Right lung (tissue), 5 donors: ENCODE measurements around the gene GLE1. TPM values are rescaled to one million over a fixed set of nuclear protein-coding genes. Genes with fewer than 3 reads are reported as not detected.
"Not testable (repeated sequence)": the region's sequence is repeated elsewhere in the genome, so short reads cannot be mapped to it uniquely, and the experiment has no call there.

ENCODE experiments used
- DNase-seq, 2 donors: peaks; one replicate each; pipeline ENCODE4 v3.0.0-alpha.2; 2013
- polyA plus RNA-seq, 5 donors: library from polyadenylated mRNA; unstranded; fragments of 120-200 nt; gene quantifications; one replicate each; pipeline versions ENCODE4 v1.2.1 to v1.2.3, GENCODE V29; 2013; ENCODE audit warnings: inconsistent platforms in 1 of 5, low replicate concordance in 1 of 5; ENCODE audit not compliant: insufficient read length in 5 of 5, insufficient read depth in 1 of 5

The GLE1 gene
- polyA plus RNA-seq, 5 donors, result 26.3 to 30.6 (median 30.0) TPM

DNA sequence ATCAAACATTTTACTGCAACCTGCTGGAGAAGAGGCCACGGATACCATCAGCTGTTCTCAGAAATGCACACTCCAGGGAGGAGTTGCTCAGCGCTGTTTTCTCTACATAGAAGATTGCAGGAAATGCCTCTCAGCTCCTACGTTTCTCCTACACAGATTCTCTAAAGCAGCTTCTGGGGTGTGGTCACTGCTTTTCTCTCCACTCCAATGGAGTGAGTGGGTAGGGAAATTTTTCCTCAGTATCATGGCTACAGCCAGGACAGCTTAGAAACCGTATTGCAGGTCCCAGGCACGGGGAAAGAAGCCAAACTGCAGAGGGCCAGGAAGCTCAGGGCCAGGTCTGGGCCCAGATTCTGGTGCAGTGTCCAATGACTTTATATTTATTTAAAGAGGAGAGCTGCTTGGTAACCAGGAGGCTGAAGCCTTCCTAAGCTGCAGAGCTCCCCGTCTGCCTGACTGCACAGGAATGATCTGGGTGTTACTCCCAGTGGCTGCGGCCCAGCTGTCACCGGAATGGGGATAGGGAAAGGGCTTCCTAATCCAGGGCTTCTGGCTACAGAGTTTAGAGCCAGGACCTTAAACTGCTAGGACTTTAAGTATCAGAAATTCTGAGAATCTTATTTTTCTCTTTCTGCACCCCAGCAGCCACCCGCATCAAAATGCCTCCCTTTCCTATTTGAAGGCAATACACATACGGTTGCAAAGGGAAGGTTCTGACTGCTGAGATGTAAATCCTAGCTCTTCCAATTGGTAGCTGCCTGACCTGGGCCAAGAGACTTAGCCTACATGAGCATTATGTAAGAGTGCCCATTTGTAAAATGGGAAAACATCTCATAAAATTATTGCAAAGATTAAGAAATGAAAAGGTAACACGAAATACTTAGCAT lies 46.5 kb downstream of the GLE1 start:
- DNase-seq, result no peak

- no peak for DNase-seq
These were observed 47.2 kb downstream of the GLE1 start for GRCh38 chr9:128551657-128552152.

DNA sequence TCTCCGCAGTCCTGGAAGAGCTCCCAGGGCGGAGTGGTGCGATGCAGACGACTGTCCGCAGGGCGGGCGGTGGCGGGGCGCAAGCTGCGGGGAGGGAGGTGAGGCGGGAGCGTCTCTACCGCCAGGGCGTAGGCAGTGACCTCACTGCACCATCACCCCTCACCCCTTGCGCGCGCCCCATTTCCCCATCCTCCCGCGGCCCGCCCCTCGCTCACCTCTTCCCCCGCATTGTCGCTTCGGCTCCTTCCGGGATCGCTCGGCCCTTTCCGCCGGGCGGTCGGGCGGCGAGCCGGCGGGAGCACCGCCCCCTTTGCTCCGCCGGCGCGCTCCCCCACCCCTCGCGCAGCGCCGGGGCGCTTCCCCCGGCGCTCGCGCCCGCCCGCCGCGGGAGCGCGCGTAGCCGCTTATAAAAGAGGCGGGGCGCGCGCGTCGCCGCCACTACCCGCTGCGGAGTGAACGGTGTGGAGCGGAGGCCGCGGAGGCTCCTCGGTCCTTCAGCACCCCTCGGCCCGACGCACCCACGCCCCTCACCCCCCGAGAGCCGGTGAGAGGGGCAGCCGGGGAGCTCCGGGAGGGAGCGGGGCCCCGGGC lies 47.7 kb downstream of the GLE1 start, which contains the start of gene SPTAN1:
Gene SPTAN1 (plus strand): TSS at position 435 of the 591 bp plus-strand sequence. CDS start 14,154 bp downstream, outside the sequence.
- peak; percentile 93 to 94 for DNase-seq

- DNase-seq, result peak; percentile 47 to 48
These were observed 48.4 kb downstream of the GLE1 start for GRCh38 chr9:128552744-128553440.

- peak; percentile 61 to 73 for DNase-seq
These were observed 49.2 kb downstream of the GLE1 start for GRCh38 chr9:128553728-128554127.

GRCh38 chr9:128554155-128554862 lies 49.8 kb downstream of the GLE1 start:
- DNase-seq, result peak; percentile 36 to 53

DNA sequence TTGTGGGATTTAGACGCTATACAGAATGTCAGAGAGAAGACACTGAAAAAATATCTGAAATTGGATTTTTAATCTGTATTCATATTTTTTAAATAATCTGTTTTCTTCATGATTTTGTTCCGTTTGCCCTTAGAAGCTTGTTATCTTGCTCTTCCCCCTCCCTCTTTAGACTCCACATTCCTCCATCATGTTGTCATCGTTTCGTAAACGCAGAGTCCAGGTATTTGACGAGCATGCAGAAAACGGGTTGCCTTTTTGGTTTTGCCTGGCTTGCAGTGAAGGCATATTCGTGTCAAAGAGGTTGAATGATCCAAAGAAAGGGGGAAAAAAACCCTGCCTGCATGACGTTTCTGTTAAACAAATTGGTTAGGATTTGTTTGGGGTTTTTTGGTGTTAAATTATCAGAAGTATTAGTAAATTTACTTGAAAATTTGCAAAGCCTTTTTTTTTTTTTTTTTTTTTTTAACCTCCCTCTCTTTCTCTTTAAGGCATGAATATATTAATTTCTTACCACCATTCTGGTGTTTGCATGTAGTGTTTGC lies 50.7 kb downstream of the GLE1 start:
- DNase-seq, result peak in 1 of 2 donors; percentile 25

DNA sequence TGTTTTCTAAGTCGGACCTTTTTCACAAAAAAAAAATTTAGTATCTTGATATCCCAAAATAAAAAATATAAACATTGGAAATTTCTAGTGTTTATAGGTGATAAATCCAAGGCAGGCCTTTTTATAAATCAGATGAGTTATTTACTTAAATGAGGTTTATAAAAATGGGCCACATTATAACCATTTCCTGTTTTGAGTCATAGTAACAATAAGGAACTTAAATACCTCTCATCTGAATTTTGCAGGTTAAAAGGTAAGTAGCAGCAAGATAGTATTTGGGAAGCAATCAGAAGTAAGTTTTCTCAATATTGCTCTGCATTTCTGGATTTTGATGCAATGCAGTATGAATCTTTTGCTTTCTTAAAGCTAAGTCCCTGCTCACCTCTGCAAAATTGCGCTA lies 51.8 kb downstream of the GLE1 start:
- DNase-seq, result no peak

DNA sequence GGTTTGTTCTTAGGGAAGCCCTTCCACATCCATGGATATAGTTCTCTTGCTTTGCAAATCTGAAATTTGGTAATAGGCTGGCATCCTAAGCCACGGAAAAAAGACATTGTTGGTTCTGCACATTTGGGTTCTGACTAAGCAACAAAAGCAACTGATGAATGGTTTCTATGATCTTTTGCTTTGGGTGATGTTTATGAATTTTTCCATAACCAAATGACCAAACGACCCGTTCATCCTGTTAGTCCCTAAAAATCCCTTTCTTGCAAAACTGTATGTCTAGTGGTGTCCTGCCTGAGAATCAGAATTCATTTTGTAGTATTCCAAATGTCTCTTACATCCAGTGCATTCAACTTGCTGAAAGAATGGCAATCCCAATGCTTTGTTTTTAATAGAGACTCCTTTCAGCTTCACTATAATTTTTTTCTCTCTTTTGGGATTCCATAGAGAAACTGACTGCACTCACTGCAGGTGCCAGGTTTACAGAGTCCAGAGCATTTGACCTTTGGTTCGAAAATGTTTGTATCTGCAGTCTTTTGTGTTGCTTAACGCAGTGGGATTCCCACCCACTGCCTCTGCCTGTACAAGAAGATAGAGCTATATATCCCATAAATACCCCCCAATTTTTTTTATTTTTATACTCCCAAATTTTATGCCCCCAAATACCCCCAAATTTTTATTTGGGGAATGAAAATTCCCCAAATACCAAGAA lies 52.6 kb downstream of the GLE1 start:
- no peak for DNase-seq

DNA sequence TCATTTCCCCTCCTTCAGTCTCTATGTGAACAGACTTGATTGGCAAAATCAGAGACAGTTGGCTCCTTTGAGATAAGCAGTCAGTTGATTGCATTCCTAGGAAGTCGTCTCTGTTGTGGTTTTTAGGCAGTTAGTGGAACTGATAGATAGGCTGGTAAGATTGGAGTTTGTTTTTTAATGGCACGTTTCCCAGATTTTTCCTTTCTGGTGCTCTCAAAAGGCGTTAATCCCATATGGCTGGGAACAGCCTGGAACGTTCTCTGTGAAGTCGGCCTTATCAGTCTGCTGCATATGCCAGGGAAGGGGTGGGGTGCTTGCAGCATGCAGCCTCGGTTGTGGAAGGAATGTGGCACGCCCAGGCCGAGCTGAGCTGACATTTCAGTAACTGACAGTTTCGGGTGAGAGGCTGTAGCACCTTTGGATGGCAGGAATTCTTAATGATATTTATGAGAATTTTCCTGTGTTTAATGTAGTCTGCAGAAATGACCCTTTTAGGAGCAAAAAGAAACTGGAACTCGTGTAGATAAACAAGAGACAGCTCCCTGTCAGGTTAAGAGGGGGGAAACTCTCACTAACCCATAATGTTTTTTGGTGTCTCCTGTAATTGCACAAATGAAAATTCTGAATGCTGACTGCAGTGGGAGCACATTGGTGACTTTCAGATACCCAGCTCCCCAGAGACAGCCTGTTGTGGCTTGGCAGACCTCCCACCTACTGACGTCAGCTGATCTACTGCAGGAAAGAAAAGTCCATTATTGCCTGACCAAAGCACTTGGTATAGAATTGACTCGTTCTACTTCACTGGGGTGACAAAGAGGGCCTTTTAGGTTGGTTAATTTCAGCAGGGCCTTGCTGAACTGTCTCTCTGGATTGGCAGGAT lies 54.2 kb downstream of the GLE1 start:
- DNase-seq, result peak; percentile 66 to 78

- no peak for DNase-seq
These were observed 61.1 kb downstream of the GLE1 start for GRCh38 chr9:128565578-128565977.

GRCh38 chr9:128568470-128569078 lies 64.1 kb downstream of the GLE1 start:
- DNase-seq, result no peak

GRCh38 chr9:128575469-128575868 lies 71.0 kb downstream of the GLE1 start:
- DNase-seq, result no peak

GRCh38 chr9:128575916-128576315 lies 71.4 kb downstream of the GLE1 start:
- DNase-seq, result no peak

DNA sequence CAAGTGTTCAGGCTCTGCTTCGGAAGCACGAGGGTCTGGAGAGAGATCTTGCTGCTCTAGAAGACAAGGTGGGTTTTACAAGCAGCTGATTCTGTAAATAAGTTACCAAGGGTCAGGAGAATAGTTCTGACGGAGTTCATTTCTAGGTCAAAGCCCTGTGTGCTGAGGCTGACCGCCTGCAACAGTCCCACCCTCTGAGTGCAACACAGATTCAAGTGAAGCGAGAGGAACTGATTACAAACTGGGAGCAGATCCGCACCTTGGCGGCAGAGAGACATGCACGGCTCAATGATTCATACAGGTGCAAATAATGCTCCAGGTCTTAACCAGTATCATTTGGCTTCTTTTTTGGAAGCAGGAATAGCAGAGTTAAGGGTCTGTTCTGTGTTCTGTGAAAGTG lies 72.7 kb downstream of the GLE1 start:
- DNase-seq, result no peak

DNA sequence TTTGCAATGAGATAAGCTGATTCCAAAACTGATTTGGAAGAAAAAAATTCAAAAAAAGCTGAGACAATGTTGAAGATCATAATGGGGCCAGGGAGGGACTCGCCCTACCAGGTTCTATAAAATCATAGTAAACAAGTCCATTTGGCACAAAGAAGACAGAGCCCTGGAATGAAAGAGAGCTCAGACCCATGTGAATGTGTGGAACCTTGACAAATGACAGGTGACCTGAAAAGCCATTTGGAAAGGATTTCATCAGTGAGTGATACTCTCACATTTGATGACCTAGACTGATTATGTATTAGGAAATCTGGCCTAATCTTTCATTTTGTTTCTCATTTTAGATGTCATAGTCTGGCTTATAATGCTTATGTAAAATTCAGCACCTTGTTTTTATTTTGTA lies 74.7 kb downstream of the GLE1 start:
- no peak for DNase-seq

GRCh38 chr9:128580731-128581130 lies 76.2 kb downstream of the GLE1 start:
- no peak for DNase-seq

DNA sequence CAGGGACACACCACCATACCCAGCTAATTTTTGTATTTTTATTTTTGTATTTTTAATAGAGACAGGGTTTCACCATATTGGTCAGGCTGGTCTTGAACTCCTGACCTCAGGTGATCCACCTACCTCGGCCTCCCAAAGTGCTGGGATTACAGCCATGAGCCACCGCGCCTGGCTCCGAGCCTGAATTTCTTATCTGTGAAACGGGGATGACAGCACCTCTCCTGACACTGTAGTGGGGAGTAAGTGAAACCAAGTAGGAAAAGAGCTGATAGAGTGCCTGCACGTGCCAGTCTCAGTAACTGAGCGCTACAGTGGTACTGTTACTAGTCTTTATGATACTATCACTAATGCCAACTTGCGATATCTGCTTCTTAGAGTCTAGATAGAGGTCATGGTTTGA lies 80.6 kb downstream of the GLE1 start:
- DNase-seq, result not testable (repeated sequence)

- DNase-seq, result not testable (repeated sequence)
These were observed 82.4 kb downstream of the GLE1 start for GRCh38 chr9:128586934-128587333.
